HFF-Myc (cell line): ENCODE results near the gene GUCY2D.

ENCODE experiments used
- DNase-seq: peaks from one replicate; pipeline ENCODE4 v3.0.0-alpha.2; 2011; ENCODE audit warnings: low read depth; ENCODE audit errors: extremely low read depth
- H3K4me3 ChIP-seq: replicated peaks from 2 replicates; pipeline ENCODE4 v1.5.1; 2011; ENCODE audit warnings: low read depth, mild to moderate bottlenecking, control low read depth, low read length
- TF ChIP-seq, protein P1 (sequence below): IDR thresholded peaks from 2 replicates; pipeline ENCODE4 v1.5.1; 2012; ENCODE audit warnings: mild to moderate bottlenecking, low read depth, low read length, control low read depth; ENCODE audit errors: missing control alignments

Gene GUCY2D

DNA sequence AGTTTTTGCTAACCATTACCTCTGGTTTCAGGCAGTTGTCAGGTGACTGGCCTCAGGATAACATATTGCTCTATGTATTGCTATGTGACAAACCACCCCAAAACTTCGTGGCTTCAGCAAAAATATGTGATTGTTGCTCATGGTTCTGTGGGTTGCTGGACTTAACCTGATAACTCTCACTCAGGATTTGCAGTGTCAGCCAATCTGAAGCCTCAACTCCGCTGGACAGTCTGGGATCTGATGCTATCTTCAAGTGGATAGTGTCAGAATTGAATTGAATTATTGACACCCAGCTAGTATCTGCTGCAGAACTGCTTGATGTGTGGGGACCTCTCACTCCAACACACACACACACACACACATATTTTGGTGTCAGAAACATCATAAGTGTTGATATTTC is 34.7 kb upstream of the GUCY2D start:
- TF ChIP-seq, protein P1, sequence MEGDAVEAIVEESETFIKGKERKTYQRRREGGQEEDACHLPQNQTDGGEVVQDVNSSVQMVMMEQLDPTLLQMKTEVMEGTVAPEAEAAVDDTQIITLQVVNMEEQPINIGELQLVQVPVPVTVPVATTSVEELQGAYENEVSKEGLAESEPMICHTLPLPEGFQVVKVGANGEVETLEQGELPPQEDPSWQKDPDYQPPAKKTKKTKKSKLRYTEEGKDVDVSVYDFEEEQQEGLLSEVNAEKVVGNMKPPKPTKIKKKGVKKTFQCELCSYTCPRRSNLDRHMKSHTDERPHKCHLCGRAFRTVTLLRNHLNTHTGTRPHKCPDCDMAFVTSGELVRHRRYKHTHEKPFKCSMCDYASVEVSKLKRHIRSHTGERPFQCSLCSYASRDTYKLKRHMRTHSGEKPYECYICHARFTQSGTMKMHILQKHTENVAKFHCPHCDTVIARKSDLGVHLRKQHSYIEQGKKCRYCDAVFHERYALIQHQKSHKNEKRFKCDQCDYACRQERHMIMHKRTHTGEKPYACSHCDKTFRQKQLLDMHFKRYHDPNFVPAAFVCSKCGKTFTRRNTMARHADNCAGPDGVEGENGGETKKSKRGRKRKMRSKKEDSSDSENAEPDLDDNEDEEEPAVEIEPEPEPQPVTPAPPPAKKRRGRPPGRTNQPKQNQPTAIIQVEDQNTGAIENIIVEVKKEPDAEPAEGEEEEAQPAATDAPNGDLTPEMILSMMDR, result no peak
- no peak for DNase-seq
- no peak overlapping the region for H3K4me3 ChIP-seq

DNA sequence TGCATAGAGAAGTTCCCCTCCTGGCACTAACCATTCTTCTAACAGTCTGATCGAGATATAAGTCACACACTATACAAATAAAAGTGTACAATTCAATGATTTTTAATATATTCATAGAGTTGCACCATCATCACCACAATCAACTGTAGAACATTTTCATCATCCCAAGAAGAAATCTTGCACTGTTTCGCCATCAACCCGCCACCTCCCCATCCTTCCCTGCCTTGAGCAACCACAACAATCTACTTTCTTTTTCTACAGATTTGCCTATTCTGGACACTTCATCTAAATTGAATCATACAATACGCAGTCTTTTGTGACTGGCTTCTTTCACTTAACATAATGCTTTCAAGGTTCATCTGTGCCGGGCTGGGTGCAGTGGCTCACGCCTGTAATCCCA is 33.0 kb upstream of the GUCY2D start:
- no peak for DNase-seq
- TF ChIP-seq, protein P1, result no peak
- H3K4me3 ChIP-seq, result no peak overlapping the region

DNA sequence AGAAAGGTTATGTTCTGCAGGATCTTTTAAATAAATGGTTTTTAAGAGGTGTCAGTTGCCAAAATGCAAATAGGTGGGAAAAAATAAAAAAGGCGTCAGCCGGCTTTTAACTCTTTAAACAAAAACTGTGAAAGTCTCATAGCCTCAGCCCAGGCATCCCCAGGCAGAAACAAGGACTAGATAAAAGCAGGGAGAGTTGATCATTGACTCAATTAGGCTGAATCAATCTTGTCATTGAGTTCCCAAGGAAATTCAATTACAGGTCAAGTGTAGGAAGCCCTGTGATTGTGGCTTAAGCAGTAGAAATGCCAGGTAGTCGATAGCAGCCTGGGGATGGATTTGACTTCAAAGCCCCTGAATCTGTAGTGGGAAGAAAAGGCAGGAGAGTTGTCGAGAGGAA is 30.8 kb upstream of the GUCY2D start:
- TF ChIP-seq, protein P1, result no peak
- H3K4me3 ChIP-seq, result no peak overlapping the region
- no peak for DNase-seq

DNA sequence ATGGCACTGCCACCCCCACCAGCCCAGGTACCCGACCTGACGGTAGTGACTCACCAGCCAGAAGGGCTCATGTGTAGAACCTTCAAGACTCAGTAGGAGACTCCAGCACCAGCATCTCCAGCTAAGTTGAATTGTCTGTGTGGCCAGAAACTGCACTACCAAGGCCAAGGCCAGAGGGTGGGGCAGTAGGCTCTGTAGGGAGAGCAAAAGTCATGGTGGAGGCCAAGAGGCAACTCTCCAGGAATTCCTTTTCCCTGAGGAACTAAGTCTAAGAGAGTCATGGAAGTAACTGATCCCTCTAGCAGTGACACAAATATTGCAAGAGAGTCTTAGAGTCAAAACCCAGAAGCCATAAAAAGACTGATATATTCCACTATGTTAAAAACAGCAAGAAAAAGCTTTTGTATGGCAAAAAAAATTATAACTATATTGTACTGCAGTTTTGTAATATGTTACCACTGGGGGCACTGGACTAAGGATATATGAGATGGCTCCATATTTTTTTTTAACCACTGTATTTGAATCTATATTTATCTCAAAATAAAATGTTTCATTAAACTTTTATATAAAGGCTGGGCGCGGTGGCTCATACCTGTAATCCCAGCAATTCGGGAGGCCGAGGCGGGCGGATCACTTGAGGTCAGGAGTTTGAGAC is 30.2 kb upstream of the GUCY2D start:
- DNase-seq, result no peak
- TF ChIP-seq, protein P1, result no peak
- no peak overlapping the region for H3K4me3 ChIP-seq

DNA sequence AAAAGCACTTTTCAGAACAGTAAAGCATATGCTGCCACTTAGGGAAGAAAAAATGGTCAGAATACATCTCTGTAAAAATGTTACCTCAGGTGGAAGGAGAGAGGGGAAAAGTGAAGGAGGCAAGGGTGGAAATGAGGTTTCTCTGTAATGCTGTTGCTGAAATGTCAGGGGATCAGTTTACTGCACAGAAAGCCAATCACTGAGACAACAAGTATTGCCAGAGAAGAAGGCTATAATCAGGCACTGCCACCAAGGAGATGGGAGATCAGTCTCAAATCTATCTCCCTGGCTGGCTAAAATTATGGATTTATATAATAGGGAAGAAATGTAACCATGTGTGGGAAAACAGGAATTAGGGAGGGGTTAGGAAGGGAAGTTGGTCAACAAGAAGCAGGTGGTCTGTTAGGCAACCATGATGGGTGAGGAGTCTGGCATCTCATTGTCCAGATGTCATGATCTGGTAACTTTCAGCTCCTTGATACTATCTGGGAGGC is 27.7 kb upstream of the GUCY2D start:
- no peak overlapping the region for H3K4me3 ChIP-seq
- no peak for DNase-seq
- TF ChIP-seq, protein P1, result no peak

DNA sequence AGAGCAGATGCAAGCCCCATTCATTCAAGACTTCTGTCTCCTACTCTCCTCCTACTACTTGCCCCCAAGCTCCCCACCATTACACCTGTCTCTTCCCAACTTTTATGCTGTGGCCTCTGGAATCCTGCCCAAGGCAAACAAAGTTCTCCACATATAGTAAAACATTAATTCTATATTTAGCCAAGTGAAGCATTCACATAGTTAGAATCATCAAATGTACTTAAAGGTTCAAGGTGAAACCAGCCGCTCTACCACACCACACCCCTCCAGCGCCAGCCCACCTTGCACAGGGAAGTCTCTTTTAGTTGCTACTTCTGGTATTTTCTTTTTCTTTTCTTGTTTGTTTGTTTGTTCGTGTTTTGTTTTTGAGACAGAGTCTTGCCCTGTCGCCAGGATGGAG is 25.4 kb upstream of the GUCY2D start:
- DNase-seq, result no peak
- H3K4me3 ChIP-seq, result no peak overlapping the region
- TF ChIP-seq, protein P1, result no peak

DNA sequence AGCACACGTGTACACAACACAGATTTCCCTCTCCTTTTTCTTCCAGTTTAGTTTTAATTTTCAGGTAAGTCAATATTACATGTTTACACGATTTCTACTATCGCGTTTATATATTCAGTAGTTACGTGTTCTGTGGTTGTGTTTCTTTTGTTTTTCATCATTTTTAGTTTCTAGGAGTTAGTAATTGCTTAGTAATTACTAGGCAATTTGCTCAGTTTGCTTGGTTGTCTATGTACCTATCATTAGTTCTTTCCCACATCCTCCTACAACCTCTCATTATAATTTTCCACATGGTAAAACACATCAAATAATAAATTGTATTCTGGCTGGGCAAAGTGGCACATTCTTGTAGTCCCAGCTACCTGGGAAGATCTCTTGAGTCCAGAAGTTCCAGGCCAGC is 24.6 kb upstream of the GUCY2D start:
- no peak overlapping the region for H3K4me3 ChIP-seq
- no peak for DNase-seq
- TF ChIP-seq, protein P1, result no peak
